Skin epidermis (tissue), 12 donors: ENCODE measurements around the gene IL23A.

Experiments used
- H3K27ac ChIP-seq, 21 experiments: fragments of 200-600 bp; sonication (generic) in 11 of 21; one replicate each; pipeline ENCODE4 v1.5.0; 2020; ENCODE audit warnings: mild to moderate bottlenecking in 3 of 21, inconsistent platforms in 2 of 21, moderate library complexity in 2 of 21
- H3K4me3 ChIP-seq, 7 experiments: fragments of 200-600 bp; sonication (generic) in 2 of 7; one replicate each; pipeline ENCODE4 v1.5.0; 2020; ENCODE audit warnings: inconsistent platforms in 2 of 7, mild to moderate bottlenecking in 2 of 7, moderate library complexity in 1 of 7

IL23A gene, protein sequence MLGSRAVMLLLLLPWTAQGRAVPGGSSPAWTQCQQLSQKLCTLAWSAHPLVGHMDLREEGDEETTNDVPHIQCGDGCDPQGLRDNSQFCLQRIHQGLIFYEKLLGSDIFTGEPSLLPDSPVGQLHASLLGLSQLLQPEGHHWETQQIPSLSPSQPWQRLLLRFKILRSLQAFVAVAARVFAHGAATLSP

DNA sequence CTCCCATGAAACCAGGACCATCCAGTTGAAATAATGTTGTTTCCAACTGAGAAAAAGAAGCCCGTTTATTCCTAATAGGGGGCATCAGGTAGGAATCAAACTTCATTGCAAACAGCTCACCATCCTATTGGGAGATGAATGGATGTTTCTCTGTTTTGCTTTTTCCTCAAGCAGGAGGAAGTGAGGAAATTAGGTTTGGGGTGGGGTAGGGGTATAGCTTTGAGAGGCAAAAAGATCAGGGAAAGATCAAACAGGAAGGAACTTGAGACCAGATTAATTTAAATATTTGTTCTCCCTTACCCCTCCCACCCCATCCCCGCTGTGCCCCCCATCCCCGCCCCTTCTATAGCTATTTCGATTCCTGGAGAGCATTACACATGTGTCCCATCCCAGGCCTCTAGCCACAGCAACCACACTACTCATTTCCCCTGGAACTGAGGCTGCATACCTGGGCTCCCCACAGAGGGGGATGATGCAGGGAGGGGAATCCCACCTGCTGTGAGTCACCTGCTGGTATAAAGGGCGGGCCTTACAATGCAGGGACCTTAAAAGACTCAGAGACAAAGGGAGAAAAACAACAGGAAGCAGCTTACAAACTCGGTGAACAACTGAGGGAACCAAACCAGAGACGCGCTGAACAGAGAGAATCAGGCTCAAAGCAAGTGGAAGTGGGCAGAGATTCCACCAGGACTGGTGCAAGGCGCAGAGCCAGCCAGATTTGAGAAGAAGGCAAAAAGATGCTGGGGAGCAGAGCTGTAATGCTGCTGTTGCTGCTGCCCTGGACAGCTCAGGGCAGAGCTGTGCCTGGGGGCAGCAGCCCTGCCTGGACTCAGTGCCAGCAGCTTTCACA, at the start of gene IL23A:
Gene IL23A (plus strand): TSS at position 577 of the 850 bp plus-strand sequence. CDS start 161 bp downstream, at position 738.
- Histone ChIP-seq H3K4me3 (peak within 1 kb of the TSS in 1 of 7 experiments; percentile 22), H3K27ac (peak within 1 kb of the TSS in 19 of 21 experiments; percentile 25 to 94 (median 75))

DNA sequence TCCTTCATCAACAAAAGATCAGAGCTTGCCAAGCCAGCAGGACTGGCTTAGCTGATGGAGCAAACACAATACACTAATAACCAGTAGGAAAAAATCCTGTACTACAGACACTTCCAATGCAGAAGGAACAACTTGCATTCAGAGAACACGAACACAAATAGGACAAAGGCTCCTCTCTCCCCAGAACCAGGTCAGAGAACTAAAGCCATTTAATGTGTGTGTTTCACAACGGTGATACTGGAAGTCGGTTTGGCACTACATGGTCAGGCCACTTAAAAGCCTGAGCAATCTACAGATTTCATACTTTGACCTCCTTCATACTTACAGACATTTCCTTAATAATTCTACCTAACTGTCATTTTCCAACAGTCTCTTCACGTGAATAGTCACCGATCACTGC, 44.9 kb upstream of the IL23A start:
- Histone ChIP-seq H3K4me3 (no peak overlapping the region), H3K27ac (peak overlapping the region in 1 of 21 experiments; percentile 33)

DNA sequence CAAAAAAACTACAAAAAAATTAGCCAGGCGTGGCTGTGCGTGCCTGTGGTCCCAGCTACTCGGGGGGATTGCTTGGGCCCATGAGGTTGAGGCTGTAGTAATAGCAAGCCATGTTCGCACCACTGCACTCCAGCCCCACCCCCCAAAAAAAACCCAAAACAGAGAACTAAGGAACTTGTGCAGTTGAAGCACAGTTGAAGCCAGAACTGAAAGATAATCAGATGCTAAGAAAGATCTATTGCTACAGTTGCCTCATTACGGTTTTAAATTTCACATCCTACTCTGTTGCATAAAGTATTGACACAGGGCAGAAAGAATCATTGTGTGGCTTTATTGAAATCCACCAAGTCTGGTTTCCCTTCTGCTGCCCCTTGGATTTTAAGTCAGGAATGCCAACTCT, 42.4 kb upstream of the IL23A start:
- Histone ChIP-seq H3K4me3 (no peak overlapping the region), H3K27ac (peak overlapping the region in 1 of 21 experiments; percentile 62)

DNA sequence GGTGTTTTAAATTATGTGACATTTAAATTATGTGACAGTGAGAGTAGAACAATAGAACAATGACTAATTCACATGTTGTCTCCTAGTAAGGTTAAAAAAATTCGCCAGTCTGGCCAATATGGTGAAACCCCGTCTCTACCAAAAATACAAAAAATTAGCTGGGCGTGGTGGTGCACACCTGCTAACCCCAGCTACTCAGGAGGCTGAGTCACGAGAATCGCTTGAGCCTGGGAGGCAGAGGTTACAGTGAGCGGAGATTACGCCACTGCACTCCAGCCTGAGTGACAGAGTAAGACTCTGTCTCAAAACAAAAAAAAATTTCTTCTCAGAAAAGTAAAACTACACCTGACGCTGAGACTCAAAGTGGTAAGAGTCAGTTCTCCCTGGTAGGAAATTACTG, 41.3 kb upstream of the IL23A start:
- no peak overlapping the region for H3K4me3 ChIP-seq
- peak overlapping the region in 1 of 21 experiments; percentile 0 for H3K27ac ChIP-seq

DNA sequence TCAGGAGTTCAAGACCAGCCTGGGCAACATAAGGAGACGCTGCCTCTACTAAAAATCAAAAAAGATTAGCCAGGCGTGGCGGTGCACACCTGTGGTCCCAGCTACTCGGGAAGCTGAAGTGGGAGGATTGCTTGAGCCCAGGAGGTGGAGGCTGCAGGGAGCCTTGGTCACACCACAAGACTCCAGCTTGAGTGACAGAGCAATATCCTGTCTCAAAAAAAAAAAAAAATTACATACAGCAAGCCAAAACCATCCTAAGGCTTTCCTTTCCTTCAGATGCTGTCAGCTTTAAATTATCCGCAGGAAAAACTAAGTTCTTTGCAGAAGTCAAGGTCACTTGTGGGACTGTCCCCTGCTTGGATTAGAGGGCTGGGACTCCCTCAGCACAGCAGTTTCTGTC, 39.9 kb upstream of the IL23A start:
- Histone ChIP-seq H3K27ac (peak overlapping the region in 15 of 21 experiments; percentile 32 to 98 (median 95)), H3K4me3 (peak overlapping the region; percentile 44 to 88 (median 73))

DNA sequence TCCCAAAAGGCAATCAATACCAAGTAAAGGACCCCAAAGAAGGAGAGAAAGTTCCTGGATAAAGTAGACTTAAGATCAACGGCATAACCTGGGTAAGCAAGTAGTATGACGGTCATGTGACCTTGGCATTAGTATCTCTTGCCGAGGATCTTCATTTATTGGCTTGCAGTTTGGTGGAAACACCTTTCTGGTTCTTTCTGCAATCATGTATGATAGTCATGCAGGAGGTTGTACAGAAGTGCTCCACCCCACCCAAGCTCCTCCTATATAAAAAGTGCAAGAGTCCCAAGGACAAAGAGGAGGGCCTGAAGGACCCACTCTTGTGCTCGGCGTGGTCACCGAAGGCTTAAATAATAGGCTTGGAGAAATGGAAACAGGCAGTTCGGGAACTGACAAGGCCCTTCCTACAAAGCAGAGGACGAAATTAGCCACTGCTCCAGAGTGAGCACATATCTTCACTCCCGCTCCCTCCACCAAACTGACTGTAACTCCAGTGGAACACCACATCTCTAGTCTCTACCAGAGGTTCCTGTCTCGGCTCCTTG, 39.3 kb upstream of the IL23A start:
- Histone ChIP-seq H3K4me3 (peak overlapping the region; percentile 44 to 88 (median 73)), H3K27ac (peak overlapping the region; percentile 73 to 98 (median 96))

DNA sequence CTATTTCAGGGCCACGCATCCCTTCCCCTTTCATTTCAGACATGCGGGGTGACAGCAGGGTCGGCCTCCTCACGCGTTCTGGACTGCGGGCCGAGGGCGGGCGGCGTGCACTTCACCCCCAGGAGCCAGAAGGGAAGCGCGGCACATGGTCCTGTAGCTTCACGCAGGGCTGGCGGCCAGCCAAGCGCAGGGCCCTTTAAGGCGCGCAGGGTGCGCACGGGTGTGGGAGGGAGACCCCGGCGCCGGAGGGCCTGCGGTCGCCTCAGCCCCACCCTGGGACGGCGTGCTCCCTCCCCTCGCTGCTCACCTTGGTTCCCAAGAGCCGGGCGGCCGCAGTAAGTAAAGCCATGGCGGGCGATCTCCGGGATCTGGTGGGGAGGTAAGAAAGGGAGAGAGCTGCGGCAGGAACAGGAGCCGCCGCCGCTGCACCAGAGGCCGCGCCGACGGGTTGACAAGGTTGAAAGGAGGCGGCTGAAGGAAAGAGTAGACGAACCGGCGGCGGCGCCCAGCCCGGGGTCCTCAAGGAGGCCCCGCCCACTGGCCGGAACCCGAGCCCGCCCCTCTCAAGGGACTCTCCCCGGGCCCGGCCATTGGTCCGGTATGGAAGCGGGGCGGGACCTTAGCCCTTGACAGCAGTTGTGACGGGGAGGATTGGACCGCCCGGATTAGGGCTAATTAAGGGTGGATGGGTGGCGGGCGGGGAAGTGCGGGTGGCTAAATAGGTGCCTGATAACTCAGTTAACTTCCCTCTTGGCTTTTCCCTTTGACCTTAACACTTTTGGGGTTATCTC, 38.6 kb upstream of the IL23A start, which contains the start of gene CS:
Gene CS (minus strand): TSS at position 478 of the 791 bp plus-strand sequence. CDS start 129 bp downstream, at position 349.
- Histone ChIP-seq H3K4me3 (peak within 1 kb of the TSS; percentile 44 to 88 (median 73)), H3K27ac (peak within 1 kb of the TSS; percentile 73 to 98 (median 96))

DNA sequence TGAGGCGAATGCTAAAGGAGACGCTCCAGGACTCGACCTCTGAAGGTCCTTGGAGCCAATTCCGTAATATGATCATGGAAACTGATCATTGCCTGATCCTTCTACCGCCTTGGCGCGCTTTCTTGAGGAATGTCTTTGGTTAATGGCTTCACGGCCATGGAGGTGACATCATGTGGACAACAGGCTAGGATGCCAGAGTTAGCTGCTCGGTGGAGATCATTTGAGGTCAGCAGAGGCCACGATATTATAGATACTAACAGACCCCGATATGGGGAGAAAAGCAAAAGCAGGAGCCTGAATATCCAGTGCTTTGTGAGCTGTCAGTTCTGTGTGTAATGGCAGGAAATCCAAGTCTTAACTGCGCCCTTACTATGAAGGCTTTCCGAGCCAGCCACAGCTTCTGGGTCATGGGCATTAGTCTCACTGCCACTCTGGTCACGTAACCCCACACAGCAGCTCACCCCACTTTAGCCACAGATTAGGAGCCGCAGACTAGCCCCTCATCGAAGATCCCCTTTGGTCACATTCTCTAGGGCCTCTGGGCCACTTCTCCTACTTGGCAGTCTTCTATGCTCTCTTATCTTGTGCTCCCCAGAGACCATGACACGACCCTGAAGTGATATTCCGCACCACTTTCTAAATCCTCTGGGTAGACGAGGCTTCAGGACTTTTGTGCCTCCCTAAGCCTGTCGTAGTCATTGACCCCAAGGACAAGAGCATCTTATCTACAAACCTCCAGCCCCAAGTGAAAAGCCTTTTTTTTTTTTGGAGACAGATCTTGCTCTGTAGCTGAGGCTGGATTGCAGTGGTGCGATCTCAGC, 37.8 kb upstream of the IL23A start:
- H3K27ac ChIP-seq = peak overlapping the region in 20 of 21 experiments; percentile 81 to 98 (median 96)
- peak overlapping the region; percentile 44 to 88 (median 73) for H3K4me3 ChIP-seq

DNA sequence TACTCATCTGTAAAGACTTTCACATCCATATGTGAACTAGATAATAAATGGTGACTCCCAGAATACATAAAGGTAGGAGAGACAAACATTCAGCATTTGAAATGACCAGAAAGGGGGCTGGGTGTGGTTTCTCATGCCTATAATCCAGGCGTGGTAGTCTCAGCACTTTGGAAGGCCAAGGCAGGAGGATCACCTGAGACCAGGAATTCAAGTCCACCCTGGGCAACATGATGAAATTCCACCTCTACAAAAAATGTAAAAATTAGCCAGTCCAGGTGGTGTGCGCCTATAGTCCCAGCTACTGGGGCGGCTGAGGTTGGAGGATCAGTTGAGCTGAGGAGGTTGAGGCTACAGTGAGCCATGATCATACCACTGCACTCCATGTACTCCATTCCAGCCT, 34.4 kb upstream of the IL23A start:
- Histone ChIP-seq H3K27ac (no peak overlapping the region), H3K4me3 (no peak overlapping the region)

DNA sequence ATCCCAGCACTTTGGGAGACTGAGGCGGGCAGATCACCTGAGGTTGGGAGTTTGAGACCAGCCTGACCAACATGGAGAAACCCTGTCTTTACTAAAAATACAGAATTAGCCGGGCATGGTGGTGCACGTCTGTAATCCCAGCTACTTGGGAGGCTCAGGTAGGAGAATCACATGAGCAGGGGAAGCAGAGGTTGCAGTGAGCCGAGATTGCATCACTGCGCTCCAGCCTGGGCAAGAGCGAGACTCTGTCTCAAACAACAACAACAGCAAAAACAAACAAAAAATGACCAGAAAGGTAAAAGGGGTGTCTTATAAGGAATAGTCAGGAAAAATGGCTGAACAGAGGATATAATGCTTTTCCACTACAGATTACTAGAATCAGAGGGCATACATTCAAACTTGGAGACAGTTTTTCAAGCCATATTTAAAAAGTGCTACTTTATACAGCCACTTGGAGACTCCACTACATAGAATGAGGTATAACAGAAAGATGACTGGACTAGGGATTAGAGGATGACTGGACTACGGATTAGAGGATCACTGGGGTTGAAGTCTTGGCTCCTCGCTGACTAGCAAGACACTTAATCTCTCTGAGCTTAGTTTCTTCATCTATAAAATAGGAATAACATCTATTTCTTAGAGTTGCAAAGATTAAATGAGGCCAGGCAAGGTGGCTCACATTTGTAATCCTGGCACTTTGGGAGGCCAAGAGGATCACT, 33.7 kb upstream of the IL23A start:
- Histone ChIP-seq H3K4me3 (no peak overlapping the region), H3K27ac (peak overlapping the region in 1 of 21 experiments; percentile 4)

DNA sequence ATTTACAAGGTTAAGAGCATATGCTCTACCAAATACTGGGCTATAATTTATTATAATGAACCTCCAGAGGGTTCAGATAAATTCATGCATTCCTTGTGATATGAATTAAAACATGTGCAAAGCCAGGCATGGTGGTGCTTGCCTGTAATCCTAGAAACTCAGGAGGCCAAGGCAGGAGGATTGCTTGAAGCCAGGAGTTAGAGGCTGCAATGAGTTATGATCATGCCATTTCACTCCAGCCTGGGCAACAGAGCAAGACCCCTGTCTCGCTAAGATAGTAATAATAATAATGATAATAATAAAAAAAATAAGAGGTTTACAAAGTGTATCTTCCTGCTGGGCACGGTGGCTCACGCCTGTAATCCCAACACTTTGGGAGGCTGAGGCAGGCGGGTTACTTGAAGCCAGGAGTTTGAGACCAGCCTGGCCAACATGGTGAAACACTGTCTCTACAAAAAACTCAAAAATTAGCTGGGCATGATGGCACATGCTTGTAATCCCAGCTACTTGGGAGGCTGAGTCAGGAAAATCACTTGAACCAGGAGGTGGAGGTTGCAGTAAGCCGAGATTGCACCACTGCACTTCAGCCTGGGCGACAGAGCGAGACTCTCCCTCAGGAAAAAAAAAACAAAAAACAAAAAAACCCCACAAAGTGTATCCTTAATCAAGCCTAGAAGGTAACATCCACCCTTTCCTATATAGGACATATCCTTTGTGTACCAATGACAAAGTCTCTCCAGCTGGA, 31.3 kb upstream of the IL23A start:
- Histone ChIP-seq H3K4me3 (no peak overlapping the region), H3K27ac (no peak overlapping the region)

DNA sequence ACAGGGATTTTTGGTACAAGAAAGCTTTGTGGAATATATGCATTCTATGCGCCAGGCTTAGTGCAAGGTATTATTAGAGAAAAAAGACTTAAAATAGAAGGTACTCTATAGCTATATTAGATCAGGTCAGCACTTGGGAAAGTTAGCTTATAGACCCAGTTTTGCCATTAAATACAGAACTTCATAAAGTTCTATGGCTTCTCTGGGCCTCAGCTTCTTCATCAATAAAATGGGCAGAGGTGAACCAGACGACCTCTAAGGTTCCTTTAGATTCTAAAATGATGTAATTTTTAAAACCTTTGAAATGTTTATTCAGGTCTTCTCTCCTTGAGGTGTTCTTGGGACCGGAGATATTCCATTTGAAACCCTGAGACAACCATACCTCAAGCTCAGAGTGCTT, 30.0 kb upstream of the IL23A start:
- Histone ChIP-seq H3K4me3 (no peak overlapping the region), H3K27ac (no peak overlapping the region)

DNA sequence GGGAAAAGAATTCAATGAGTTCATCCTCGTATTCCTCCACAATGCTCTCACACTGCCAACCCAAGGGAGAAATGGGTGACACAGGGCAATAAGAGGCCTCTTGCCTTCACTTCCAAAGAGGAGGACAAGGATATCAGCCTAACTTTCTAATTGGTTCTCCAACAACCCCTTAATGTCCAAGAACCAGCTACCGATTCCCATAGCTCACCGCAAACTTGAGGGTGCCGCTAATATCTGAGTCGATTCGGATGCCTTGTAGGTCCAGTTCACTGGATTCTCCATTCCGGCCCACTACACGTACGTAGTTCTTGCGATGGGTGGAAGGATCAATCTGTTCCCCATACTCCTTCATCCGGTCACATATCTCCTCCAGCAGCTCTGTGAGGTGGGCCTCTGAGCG, 27.7 kb upstream of the IL23A start:
- no peak overlapping the region for H3K27ac ChIP-seq
- no peak overlapping the region for H3K4me3 ChIP-seq

DNA sequence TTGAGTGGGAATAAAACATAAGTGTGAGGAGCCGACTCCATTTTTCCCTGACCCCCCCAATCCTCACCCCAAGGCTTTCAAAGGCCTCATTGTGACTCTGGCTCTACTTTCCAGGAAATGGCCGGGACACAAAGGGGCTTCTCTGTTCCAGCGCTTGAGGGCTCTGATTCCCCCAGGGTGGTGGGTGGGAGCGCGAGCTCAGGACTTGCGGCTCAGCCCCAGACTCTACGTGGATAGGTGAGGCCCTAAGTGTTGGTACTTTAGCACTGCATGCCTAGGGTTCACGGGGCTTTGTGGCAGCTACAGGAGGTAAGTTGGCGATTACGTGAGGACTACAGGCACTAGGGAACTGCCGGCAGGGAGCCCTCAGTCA, 23.4 kb upstream of the IL23A start:
- Histone ChIP-seq H3K27ac (peak overlapping the region; percentile 79 to 99 (median 95)), H3K4me3 (peak overlapping the region; percentile 67 to 93 (median 89))

DNA sequence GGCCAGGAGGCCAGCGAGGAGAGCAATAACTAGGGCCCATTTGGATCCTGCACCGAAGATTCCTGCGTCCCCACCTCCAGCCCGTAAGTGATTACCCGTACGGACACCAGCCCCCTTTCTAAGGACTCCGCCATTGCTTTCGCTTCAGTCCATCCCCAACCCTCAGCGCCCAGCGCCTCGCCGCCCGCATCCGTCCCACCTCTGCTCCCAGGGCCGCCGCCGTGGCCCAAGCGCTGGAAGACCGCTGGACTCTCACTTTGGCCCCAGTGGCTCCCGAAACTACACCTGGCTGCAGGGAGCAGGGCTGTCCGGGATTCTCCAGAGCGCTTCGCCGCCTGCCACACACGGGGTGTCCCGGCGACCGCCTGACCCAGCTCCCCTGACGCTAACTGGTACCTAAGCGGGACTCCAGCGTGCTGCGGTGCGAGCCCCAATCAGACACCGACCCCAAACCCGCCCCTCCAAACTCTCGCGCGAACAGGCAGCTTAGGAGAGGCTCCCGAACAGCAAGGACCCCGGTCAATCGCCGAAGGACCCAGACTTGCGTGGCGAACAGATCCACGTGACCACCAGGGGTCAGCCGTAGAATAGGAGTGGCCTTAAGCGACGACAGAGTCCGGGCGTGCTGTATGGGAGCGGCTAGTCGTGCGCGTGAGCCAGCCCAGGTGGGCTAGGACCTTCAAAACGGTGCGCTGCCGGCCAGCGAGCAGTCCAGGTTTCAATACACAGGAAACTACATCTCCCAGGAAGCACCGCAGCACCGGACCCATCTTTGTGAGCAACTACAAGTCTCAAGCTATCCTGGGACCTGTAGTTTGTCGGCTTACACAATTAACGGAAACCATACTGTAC, 22.8 kb upstream of the IL23A start, which contains the start of gene CNPY2:
Gene CNPY2 (minus strand): TSS at position 367 of the 852 bp plus-strand sequence. CDS start 771 bp downstream, outside the sequence.
- Histone ChIP-seq H3K4me3 (peak within 1 kb of the TSS; percentile 67 to 93 (median 89)), H3K27ac (peak within 1 kb of the TSS; percentile 79 to 99 (median 95))

DNA sequence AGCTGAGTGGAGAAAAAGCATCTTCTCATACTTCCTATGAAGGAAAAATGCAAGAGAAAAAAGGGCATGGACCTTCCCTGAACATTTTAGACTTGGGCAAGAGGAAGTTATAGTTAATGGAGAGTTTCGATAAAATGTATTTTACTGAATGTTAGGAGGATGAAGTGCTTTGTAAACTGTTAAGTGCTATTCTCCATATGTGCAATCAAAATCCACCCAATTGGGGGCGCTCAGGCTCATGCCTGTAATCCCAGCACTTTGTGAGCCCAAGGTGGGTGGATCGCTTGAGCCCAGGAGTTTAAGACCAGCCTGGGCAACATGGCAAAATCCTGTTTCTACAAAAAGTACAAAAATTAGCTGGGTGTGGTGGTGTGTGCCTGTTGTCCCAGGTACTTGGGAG, 21.0 kb upstream of the IL23A start:
- H3K4me3 ChIP-seq = no peak overlapping the region
- no peak overlapping the region for H3K27ac ChIP-seq

DNA sequence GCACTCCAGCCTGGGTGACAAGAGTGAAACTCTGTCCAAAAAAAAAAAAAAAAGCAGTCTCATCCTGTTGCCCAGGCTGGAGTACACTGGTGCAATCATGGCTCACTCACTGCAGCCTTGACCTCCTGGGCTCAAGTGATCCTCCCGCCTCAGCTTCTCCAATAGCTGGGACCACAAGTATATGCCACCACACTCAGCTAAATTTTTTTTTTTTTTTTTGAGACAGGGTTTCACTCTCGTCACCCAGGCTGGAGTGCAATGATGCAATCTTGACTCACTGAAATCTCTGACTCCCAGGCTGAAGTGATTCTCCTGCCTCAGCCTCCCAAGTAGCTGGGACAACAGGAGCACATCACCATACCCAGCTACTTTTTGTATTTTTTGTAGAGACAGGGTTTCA, 17.7 kb upstream of the IL23A start:
- Histone ChIP-seq H3K4me3 (no peak overlapping the region), H3K27ac (no peak overlapping the region)
